Panc1 (cell line): ENCODE data around the gene CDC14B. TPM values are rescaled to one million over a fixed set of nuclear protein-coding genes. Genes with fewer than 3 reads are reported as not detected.

ENCODE experiments used
- ATAC-seq: fragments of 200-7000 bp; cut with Tn5 transposase; 2 replicates; pipeline ENCODE4 v1.9.1; 2020; ENCODE audit warnings: mild to moderate bottlenecking, moderate library complexity
- BruUV-seq: library from RNA; stranded (reverse); fragments of 400-500 nt; replicated peaks from 2 replicates; lab custom pipeline; 2021; lab: Mats Ljungman, UMichigan
- CTCF ChIA-PET: fragments of 300-600 bp; sonication (Branson Sonifier 250); formaldehyde crosslinking; loops from one replicate; lab custom pipeline; 2022; ENCODE audit warnings: antibody characterized with exemption; lab: Charles Lee
- POLR2A ChIA-PET: fragments of 300-600 bp; sonication (Branson Sonifier 250); formaldehyde crosslinking; loops from one replicate; lab custom pipeline; 2022; ENCODE audit warnings: antibody characterized with exemption; lab: Charles Lee
- DNase-seq: peaks from one replicate; pipeline ENCODE4 v3.0.0-alpha.2; 2010; ENCODE audit warnings: low read depth, low spot score
- H3K27ac ChIP-seq: 2 replicates; pipeline ENCODE4 v1.5.1; 2011; ENCODE audit warnings: mild to moderate bottlenecking, low read length, inconsistent platforms
- H3K27me3 ChIP-seq: fragments of 200-500 bp; sonication (Bioruptor generic); 2 replicates; pipeline ENCODE4 v1.6.0; 2014; ENCODE audit warnings: low read length, inconsistent platforms; ENCODE audit not compliant: control insufficient read depth, insufficient read depth
- H3K36me3 ChIP-seq: fragments of 200-500 bp; sonication (Bioruptor generic); 2 replicates; pipeline ENCODE4 v1.5.1; 2014; ENCODE audit warnings: inconsistent platforms, mild to moderate bottlenecking, low read length, moderate library complexity; ENCODE audit not compliant: control insufficient read depth, insufficient read depth
- H3K4me1 ChIP-seq: 2 replicates; pipeline ENCODE4 v1.5.1; 2011; ENCODE audit warnings: inconsistent platforms, mild to moderate bottlenecking, low read length, moderate library complexity; ENCODE audit not compliant: control insufficient read depth, insufficient read depth
- H3K4me3 ChIP-seq, 2 experiments: 2 replicates each; pipeline ENCODE4 v1.5.1; 2011 to 2012; ENCODE audit warnings: low read depth in 2 of 2, low read length in 2 of 2, mild to moderate bottlenecking in 2 of 2, inconsistent platforms in 1 of 2, moderate library complexity in 1 of 2
- H3K9me3 ChIP-seq: fragments of 200-500 bp; sonication (Bioruptor generic); 2 replicates; pipeline ENCODE4 v1.5.1; 2014; ENCODE audit warnings: low read depth, mild to moderate bottlenecking, inconsistent platforms, low read length, moderate library complexity; ENCODE audit not compliant: control insufficient read depth, insufficient read depth
- CTCF ChIP-seq: fragments of 450-650 bp; IDR thresholded peaks from 2 replicates; pipeline ENCODE4 v1.5.1; 2017; ENCODE audit warnings: mild to moderate bottlenecking
- POLR2AphosphoS5 ChIP-seq: IDR thresholded peaks from 2 replicates; pipeline ENCODE4 v1.6.1; 2012; ENCODE audit warnings: mild to moderate bottlenecking, low read depth, low read length, moderate library complexity
- SIN3A ChIP-seq: IDR thresholded peaks from 2 replicates; pipeline ENCODE4 v1.6.1; 2012; ENCODE audit warnings: low read depth, mild to moderate bottlenecking, low read length, moderate library complexity, borderline replicate concordance; ENCODE audit not compliant: insufficient read depth
- TCF7L2 ChIP-seq: IDR thresholded peaks from 2 replicates; pipeline ENCODE4 v1.6.1; 2011; ENCODE audit warnings: mild to moderate bottlenecking, low read depth, low read length, inconsistent platforms
- in situ Hi-C: cut with HindIII; loops from 2 replicates; pipeline ENCODE4 v1.10.0; 2016; ENCODE audit warnings: low sequenced_read_pairs, low pct_unique_long_range_greater_than_20kb
- intact Hi-C: fragments of 100-400 bp; cut with micrococcal nuclease; formaldehyde crosslinking; loops from one replicate; pipeline ENCODE4 v1.10.0; 2022; ENCODE audit not compliant: unreplicated experiment
- total RNA-seq: library from RNA; stranded (reverse); gene quantifications from one replicate; pipeline ENCODE4 v1.2.1, GENCODE V29; 2021; ENCODE audit not compliant: unreplicated experiment
- TF ChIP-seq, protein P1 (sequence below), 2 experiments: IDR thresholded peaks; 2 replicates each; pipeline ENCODE4 v1.6.1; 2011 to 2012; ENCODE audit warnings: low read depth in 2 of 2, control low read depth in 1 of 2, low read length in 1 of 2, mild to moderate bottlenecking in 1 of 2, moderate library complexity in 1 of 2; ENCODE audit not compliant: insufficient read depth in 1 of 2

CDC14B gene
- total RNA-seq, 1 experiment from 2014 or later = 11.8 TPM

DNA sequence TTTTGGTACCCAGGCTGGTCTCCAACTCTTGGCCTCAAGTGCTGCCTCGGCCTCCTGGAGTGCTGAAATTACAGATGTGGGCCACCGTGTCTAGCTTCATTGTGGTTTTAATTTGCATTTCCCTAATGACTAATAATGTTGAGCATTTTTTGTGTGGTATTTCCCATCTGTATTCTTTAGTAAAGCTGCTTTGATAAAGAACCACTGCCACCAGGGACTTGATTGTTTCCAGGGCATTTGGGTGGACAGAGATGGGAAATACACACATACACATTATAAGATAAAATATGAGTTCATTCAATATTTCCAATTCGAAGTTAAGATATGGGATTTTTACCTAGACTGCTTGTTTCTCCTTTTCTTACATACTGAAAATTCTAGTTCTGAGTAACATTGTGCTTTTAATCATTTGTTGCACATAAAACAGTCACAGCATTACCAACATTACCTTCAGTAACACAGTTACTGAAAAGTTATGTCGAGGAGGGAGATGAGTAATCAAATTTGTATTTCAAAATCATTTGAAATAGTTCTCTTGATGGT, 140.7 kb downstream of the CDC14B start:
- H3K4me3 ChIP-seq = no peak overlapping the region
- POLR2A ChIA-PET = no interaction called here
- no peaks in the 10 kb centered on the region for H3K27me3 ChIP-seq
- peaks cover 9% of the 10 kb centered on the region for H3K36me3 ChIP-seq
- ATAC-seq (no peak), DNase-seq (no peak)
- H3K9me3 ChIP-seq = no peaks in the 10 kb centered on the region
- H3K4me1 ChIP-seq = no peaks in the 10 kb centered on the region
- intact Hi-C loops = no loop called here
- no TSS peak for BruUV-seq
- CTCF ChIA-PET = no interaction called here
- in situ Hi-C loops = no loop called here
- TF ChIP-seq POLR2AphosphoS5 = no peak
- no peak overlapping the region for H3K27ac ChIP-seq

GRCh38 chr9:96476591-96476990, 143.1 kb downstream of the CDC14B start:
- TF ChIP-seq POLR2AphosphoS5 (no peak), TCF7L2 (no peak), CTCF (no peak), SIN3A (no peak)
- TF ChIP-seq, protein P1, sequence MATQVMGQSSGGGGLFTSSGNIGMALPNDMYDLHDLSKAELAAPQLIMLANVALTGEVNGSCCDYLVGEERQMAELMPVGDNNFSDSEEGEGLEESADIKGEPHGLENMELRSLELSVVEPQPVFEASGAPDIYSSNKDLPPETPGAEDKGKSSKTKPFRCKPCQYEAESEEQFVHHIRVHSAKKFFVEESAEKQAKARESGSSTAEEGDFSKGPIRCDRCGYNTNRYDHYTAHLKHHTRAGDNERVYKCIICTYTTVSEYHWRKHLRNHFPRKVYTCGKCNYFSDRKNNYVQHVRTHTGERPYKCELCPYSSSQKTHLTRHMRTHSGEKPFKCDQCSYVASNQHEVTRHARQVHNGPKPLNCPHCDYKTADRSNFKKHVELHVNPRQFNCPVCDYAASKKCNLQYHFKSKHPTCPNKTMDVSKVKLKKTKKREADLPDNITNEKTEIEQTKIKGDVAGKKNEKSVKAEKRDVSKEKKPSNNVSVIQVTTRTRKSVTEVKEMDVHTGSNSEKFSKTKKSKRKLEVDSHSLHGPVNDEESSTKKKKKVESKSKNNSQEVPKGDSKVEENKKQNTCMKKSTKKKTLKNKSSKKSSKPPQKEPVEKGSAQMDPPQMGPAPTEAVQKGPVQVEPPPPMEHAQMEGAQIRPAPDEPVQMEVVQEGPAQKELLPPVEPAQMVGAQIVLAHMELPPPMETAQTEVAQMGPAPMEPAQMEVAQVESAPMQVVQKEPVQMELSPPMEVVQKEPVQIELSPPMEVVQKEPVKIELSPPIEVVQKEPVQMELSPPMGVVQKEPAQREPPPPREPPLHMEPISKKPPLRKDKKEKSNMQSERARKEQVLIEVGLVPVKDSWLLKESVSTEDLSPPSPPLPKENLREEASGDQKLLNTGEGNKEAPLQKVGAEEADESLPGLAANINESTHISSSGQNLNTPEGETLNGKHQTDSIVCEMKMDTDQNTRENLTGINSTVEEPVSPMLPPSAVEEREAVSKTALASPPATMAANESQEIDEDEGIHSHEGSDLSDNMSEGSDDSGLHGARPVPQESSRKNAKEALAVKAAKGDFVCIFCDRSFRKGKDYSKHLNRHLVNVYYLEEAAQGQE (IDR thresholded peaks at IDR 0.05; ENCODE audit: insufficient read depth in 1 of 2, low read depth in 2 of 2, low read length in 1 of 2) = no peak
- POLR2A ChIA-PET = interaction anchor here (0.6 to 0.7 kb wide), 2 partner anchors 85 to 142 kb away, joined by 3 read pairs; no protein-coding TSS in a partner anchor
- no peak for ATAC-seq

DNA sequence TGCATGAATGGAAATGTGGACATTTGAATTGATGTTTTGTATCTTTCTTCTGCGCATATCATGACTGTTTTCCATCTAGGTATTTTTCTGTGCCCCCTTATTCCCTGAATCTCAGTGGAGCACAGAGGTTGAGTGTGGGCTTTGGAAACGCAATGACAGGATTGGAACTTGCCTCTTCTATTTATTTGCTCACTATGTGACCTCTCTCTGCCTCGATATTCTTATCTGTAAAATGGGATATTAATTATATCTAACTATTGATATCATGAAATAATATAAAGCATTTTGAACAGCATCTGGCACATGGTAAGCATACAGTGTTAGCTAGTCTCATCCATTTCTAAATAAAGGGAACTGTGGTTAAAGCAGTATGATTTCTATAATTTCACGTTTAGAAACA, 143.6 kb downstream of the CDC14B start:
- TF ChIP-seq POLR2AphosphoS5 = no peak
- no peak for TF ChIP-seq SIN3A
- TF ChIP-seq, protein P1 (IDR thresholded peaks at IDR 0.05; ENCODE audit: insufficient read depth in 1 of 2, low read depth in 2 of 2, low read length in 1 of 2) = no peak
- TF ChIP-seq TCF7L2 = no peak
- no peak for TF ChIP-seq CTCF
- Histone ChIP-seq H3K9me3 (no peaks in the 10 kb centered on the region), H3K36me3 (peaks cover 7% of the 10 kb centered on the region; the same call in 1 of the 2 replicates), H3K27ac (no peak overlapping the region), H3K4me3 (no peak overlapping the region), H3K27me3 (no peaks in the 10 kb centered on the region), H3K4me1 (no peaks in the 10 kb centered on the region)
- no TSS peak for BruUV-seq
- in situ Hi-C loops (no loop called here), intact Hi-C loops (no loop called here)
- ChIA-PET POLR2A (no interaction called here), CTCF (no interaction called here)
- DNase-seq (no peak), ATAC-seq (no peak)

More at GRCh38 chr9:96476591-96476990, 143.1 kb downstream of the CDC14B start:
- in situ Hi-C loops (no loop called here), intact Hi-C loops (no loop called here)
- Histone ChIP-seq H3K36me3 (peaks cover 7% of the 10 kb centered on the region; the same call in 1 of the 2 replicates), H3K4me3 (no peak overlapping the region), H3K4me1 (no peaks in the 10 kb centered on the region), H3K27ac (no peak overlapping the region), H3K9me3 (no peaks in the 10 kb centered on the region), H3K27me3 (no peaks in the 10 kb centered on the region)
- BruUV-seq = no TSS peak
- CTCF ChIA-PET = no interaction called here
- no peak for DNase-seq
